ENCODE data around the gene MYPN.

DNA sequence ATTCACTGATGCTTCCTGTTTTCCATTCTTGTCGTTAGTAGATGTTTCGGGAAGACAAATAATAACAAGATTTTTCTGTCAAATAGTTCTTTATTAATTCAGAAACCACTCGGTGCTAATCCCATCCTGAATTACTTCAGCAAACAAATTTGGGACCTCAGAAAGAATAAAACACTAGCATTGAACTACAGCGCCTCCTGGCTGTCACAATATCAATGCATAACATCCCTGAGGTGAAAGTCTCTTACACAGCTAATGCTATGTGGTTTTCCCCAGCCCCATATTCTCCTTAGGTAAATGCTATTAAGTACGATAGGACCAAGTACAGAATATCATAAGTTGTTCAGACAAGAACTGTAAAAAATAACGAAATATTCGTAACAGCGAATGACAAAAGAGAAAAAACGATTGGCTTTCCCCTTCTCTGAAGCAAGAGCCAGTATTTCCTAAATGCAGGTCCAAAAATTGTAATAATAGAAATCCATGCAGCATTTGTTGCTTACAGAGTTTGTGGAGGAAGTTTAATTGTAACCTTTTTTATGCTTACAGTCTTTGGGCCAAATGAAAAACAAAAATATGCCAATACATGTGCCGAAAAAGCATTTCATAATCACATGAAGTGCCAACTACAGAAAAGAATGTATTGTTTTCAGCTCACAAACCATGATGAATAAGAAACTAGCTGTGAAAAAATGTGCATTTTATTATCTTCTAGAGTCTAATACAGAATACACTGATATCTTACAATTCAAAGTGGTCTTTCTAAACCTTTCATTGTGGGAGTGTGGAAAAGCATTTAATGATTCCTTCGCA, 47.3 kb downstream of the MYPN start:
- no peak for TF ChIP-seq POLR2A (IDR thresholded peaks at IDR 0.05)
- TF ChIP-seq, protein P1, sequence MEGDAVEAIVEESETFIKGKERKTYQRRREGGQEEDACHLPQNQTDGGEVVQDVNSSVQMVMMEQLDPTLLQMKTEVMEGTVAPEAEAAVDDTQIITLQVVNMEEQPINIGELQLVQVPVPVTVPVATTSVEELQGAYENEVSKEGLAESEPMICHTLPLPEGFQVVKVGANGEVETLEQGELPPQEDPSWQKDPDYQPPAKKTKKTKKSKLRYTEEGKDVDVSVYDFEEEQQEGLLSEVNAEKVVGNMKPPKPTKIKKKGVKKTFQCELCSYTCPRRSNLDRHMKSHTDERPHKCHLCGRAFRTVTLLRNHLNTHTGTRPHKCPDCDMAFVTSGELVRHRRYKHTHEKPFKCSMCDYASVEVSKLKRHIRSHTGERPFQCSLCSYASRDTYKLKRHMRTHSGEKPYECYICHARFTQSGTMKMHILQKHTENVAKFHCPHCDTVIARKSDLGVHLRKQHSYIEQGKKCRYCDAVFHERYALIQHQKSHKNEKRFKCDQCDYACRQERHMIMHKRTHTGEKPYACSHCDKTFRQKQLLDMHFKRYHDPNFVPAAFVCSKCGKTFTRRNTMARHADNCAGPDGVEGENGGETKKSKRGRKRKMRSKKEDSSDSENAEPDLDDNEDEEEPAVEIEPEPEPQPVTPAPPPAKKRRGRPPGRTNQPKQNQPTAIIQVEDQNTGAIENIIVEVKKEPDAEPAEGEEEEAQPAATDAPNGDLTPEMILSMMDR (IDR thresholded peaks at IDR 0.05): peak; percentile 72 to 84 (median 79)
- peak; percentile 30 for TF ChIP-seq POLR2AphosphoS5 (IDR thresholded peaks at IDR 0.05)
